ACHN (cell line): ENCODE measurements around the gene ZNF771.
A peak's percentile ranks its signal among the peaks of the same experiment; 100 is the strongest.

Source experiments
- DNase-seq: peaks from one replicate; pipeline ENCODE4 v3.0.0-alpha.2; 2015
- in situ Hi-C: cut with HindIII; loops from 2 replicates; pipeline ENCODE4 v1.10.0; 2017; ENCODE audit warnings: low sequenced_read_pairs, low pct_ligation_motif_present, low pct_unique_long_range_greater_than_20kb

ZNF771 gene

GRCh38 chr16:30417529-30418349 lies 10.3 kb downstream of the ZNF771 start:
- peak; percentile 97 for DNase-seq
- in situ Hi-C loops: no loop called here

- in situ Hi-C loops: no loop called here
- no peak for DNase-seq
Measured at GRCh38 chr16:30418350-30419181, 11.2 kb downstream of the ZNF771 start.

- DNase-seq: no peak
- in situ Hi-C loops: no loop called here
Measured at GRCh38 chr16:30421010-30421409, 13.6 kb downstream of the ZNF771 start.

- in situ Hi-C loops: no loop called here
Measured at GRCh38 chr16:30428055-30428454, 20.6 kb downstream of the ZNF771 start.

GRCh38 chr16:30429418-30429677 lies 21.9 kb downstream of the ZNF771 start:
- no peak for DNase-seq
- in situ Hi-C loops: no loop called here

More at GRCh38 chr16:30428055-30428454, 20.6 kb downstream of the ZNF771 start:
- DNase-seq: no peak

- in situ Hi-C loops: no loop called here
- peak; percentile 100 for DNase-seq
Measured at GRCh38 chr16:30429678-30430427, 22.4 kb downstream of the ZNF771 start, which contains the start of gene DCTPP1. DCTPP1 (minus strand) TSS chr16:30430030; CDS start chr16:30429980, 50 bp downstream.

- in situ Hi-C loops: no loop called here
- no peak for DNase-seq
Measured at GRCh38 chr16:30430428-30430970, 23.1 kb downstream of the ZNF771 start.

GRCh38 chr16:30434852-30435251 lies 27.4 kb downstream of the ZNF771 start:
- DNase-seq: no peak
- in situ Hi-C loops: no loop called here

GRCh38 chr16:30437511-30438046 lies 30.2 kb downstream of the ZNF771 start:
- in situ Hi-C loops: no loop called here
- DNase-seq: no peak

- in situ Hi-C loops: no loop called here
- no peak for DNase-seq
Measured at GRCh38 chr16:30438835-30439234, 31.4 kb downstream of the ZNF771 start.

GRCh38 chr16:30439720-30440348 lies 32.4 kb downstream of the ZNF771 start:
- in situ Hi-C loops: no loop called here
- DNase-seq: no peak

- in situ Hi-C loops: no loop called here
Measured at GRCh38 chr16:30443631-30444030, 36.2 kb downstream of the ZNF771 start.

GRCh38 chr16:30444231-30445148 lies 37.1 kb downstream of the ZNF771 start:
- DNase-seq: no peak
- in situ Hi-C loops: no loop called here

More at GRCh38 chr16:30443631-30444030, 36.2 kb downstream of the ZNF771 start:
- no peak for DNase-seq

- in situ Hi-C loops: no loop called here
- DNase-seq: no peak
Measured at GRCh38 chr16:30445149-30445407, 37.7 kb downstream of the ZNF771 start.

GRCh38 chr16:30445408-30446202 lies 38.2 kb downstream of the ZNF771 start, which contains the start of gene SEPHS2:
SEPHS2 (minus strand) TSS chr16:30445874; CDS start chr16:30445727, 147 bp downstream.
- peak; percentile 99 for DNase-seq
- in situ Hi-C loops: no loop called here

- in situ Hi-C loops: no loop called here
- DNase-seq: no peak
Measured at GRCh38 chr16:30446203-30446595, 38.8 kb downstream of the ZNF771 start.
